Stimulated activated CD8-positive, alpha-beta memory T cell treated with anti-CD3 and anti-CD28 coated beads, Interleukin-15, amount 100 ng/mL, for 24 hours (primary cell): ENCODE data around the gene KRT79.

Source experiments
- DNase-seq: peaks from one replicate; pipeline ENCODE4 v3.0.0-alpha.2; 2020; ENCODE audit warnings: low read depth

Gene KRT79

GRCh38 chr12:52771505-52771904 lies 62.6 kb downstream of the KRT79 start:
- DNase-seq, result no peak
